ENCODE data around the gene FAM186B. TPM values are rescaled to one million over a fixed set of nuclear protein-coding genes. Genes with fewer than 3 reads are reported as not detected.

FAM186B gene
- total and polyA plus RNA-seq, 2 of the 13 experiments (the other 11 are each of a cell fraction or from before 2014, with no cell fraction given): 0.07 to 0.20 TPM

DNA sequence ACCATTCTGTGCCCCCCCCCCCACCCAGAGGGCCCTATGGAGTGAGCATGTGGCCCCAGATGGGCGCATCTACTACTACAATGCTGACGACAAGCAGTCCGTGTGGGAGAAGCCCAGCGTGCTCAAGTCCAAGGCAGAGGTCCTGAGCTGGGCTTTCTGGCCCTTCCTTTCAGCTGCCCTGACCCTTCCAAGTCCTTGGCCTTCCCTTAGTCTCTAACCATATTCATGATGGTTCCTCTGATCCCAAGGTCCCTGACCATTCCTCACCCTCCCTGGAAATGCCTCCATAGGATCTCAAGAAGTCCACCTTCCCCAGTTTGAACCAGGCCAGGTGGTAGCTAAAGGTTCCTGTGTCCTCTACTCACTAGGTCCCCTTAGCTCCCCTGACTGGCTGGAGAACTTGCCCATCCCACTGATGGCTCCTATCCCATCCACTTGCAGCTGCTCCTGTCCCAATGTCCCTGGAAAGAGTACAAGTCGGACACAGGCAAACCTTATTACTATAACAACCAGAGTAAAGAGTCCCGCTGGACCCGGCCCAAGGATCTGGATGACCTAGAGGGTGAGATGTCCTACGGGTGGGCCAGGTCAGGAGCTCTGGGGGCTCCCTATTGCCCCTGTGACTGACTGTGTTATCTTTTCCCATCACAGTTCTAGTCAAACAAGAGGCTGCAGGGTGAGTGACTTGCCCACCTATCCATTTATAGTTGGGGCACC, 27.7 kb upstream of the FAM186B start:
- ChIA-PET CTCF (ENCODE audit: low intra/inter-chr PET ratio, low total read pairs) (no interaction called here), POLR2A (no interaction called here)
- no peak overlapping the region for H3K9ac ChIP-seq (ENCODE audit: insufficient read depth, low read depth, low read length)
- H3K9me3 ChIP-seq (ENCODE audit: low read length): no peaks in the 10 kb centered on the region
- H3K27ac ChIP-seq (ENCODE audit: extremely low read length, insufficient read depth, low read length): no peak overlapping the region
- H3K4me1 ChIP-seq (ENCODE audit: insufficient read depth, low read length): peaks cover 18% of the 10 kb centered on the region
- no peak overlapping the region for H3K4me2 ChIP-seq (ENCODE audit: low read depth, low read length)
- ATAC-seq: no peak
- 97% methylated on average over 5 of the region's 8 CpGs for WGBS (ENCODE audit: low lambda C conversion rate)
- no peak for DNase-seq (ENCODE audit: low spot score)
- BruUV-seq (replicated peaks): no TSS peak
- TF ChIP-seq, protein P1, sequence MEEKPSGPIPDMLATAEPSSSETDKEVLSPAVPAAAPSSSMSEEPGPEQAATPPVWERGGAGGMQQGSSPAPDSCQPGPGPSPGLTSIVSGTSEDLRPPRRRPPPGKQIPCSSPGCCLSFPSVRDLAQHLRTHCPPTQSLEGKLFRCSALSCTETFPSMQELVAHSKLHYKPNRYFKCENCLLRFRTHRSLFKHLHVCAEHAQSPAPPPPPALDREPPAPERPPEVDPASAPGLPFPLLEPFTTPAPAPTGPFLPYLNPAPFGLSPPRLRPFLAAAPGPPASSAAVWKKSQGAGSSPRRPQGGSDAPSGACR (CRISPR knock-in tag; IDR thresholded peaks at IDR 0.05): no peak
- no peak for TF ChIP-seq ELF4 (CRISPR knock-in tag; IDR thresholded peaks at IDR 0.05; ENCODE audit: borderline replicate concordance)
- no peak for TF ChIP-seq ZNF605 (CRISPR knock-in tag; IDR thresholded peaks at IDR 0.05)
- TF ChIP-seq ZNF839 (CRISPR knock-in tag; IDR thresholded peaks at IDR 0.05; ENCODE audit: borderline replicate concordance): no peak
- TF ChIP-seq, protein P2, sequence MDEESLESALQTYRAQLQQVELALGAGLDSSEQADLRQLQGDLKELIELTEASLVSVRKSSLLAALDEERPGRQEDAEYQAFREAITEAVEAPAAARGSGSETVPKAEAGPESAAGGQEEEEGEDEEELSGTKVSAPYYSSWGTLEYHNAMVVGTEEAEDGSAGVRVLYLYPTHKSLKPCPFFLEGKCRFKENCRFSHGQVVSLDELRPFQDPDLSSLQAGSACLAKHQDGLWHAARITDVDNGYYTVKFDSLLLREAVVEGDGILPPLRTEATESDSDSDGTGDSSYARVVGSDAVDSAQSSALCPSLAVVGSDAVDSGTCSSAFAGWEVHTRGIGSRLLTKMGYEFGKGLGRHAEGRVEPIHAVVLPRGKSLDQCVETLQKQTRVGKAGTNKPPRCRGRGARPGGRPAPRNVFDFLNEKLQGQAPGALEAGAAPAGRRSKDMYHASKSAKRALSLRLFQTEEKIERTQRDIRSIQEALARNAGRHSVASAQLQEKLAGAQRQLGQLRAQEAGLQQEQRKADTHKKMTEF (CRISPR knock-in tag; IDR thresholded peaks at IDR 0.05): no peak
- TF ChIP-seq, protein P3, sequence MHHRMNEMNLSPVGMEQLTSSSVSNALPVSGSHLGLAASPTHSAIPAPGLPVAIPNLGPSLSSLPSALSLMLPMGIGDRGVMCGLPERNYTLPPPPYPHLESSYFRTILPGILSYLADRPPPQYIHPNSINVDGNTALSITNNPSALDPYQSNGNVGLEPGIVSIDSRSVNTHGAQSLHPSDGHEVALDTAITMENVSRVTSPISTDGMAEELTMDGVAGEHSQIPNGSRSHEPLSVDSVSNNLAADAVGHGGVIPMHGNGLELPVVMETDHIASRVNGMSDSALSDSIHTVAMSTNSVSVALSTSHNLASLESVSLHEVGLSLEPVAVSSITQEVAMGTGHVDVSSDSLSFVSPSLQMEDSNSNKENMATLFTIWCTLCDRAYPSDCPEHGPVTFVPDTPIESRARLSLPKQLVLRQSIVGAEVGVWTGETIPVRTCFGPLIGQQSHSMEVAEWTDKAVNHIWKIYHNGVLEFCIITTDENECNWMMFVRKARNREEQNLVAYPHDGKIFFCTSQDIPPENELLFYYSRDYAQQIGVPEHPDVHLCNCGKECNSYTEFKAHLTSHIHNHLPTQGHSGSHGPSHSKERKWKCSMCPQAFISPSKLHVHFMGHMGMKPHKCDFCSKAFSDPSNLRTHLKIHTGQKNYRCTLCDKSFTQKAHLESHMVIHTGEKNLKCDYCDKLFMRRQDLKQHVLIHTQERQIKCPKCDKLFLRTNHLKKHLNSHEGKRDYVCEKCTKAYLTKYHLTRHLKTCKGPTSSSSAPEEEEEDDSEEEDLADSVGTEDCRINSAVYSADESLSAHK (CRISPR knock-in tag; IDR thresholded peaks at IDR 0.05; ENCODE audit: borderline replicate concordance): no peak
- TF ChIP-seq CBX1 (IDR thresholded peaks at IDR 0.05; ENCODE audit: low read depth): no peak
- no peak for TF ChIP-seq XBP1 (CRISPR knock-in tag; IDR thresholded peaks at IDR 0.05)
- TF ChIP-seq, protein P4, sequence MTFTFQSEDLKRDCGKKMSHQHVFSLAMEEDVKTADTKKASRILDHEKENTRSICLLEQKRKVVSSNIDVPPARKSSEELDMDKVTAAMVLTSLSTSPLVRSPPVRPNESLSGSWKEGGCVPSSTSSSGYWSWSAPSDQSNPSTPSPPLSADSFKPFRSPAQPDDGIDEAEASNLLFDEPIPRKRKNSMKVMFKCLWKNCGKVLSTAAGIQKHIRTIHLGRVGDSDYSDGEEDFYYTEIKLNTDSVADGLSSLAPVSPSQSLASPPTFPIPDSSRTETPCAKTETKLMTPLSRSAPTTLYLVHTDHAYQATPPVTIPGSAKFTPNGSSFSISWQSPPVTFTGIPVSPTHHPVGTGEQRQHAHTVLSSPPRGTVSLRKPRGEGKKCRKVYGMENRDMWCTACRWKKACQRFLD (CRISPR knock-in tag; IDR thresholded peaks at IDR 0.05; ENCODE audit: borderline replicate concordance): no peak
- H3K4me3 ChIP-seq (replicated peaks in 1 of 3; ENCODE audit: insufficient read depth in 1 of 3, low read depth in 2 of 3, low read length in 3 of 3): no peak overlapping the region
- no peaks in the 10 kb centered on the region for H3K27me3 ChIP-seq (ENCODE audit: control insufficient read depth in 1 of 2, insufficient read depth in 2 of 2, low read length in 2 of 2)
- H4K20me1 ChIP-seq (ENCODE audit: insufficient read depth, low read length): no peaks in the 10 kb centered on the region
- H3K36me3 ChIP-seq (replicated peaks in 1 of 2; ENCODE audit: control insufficient read depth in 1 of 2, insufficient read depth in 2 of 2, low read length in 2 of 2): no peaks in the 10 kb centered on the region
- no peak for FAIRE-seq
- intact Hi-C loops (cut with micrococcal nuclease; ENCODE audit: unreplicated experiment) (no loop called here), in situ Hi-C loops (cut with HindIII; ENCODE audit: extremely low pct_ligation_motif_present, low pct_unique_long_range_greater_than_20kb) (no loop called here)
- no peaks in the 10 kb centered on the region for H3K79me2 ChIP-seq (ENCODE audit: insufficient read depth, low read length)
- H2AFZ ChIP-seq (ENCODE audit: low read length): no peak overlapping the region
